PFSK-1 (cell line): Measurements from ENCODE around the gene LYRM1.

Experiments used
- FOXP2 ChIP-seq: optimal IDR thresholded peaks from 2 replicates; pipeline ENCODE3; 2011; ENCODE audit warnings: borderline replicate concordance, control low read depth, inconsistent platforms; ENCODE audit not compliant: insufficient read depth; ENCODE audit errors: extremely low read length, extremely low read depth
- POLR2AphosphoS5 ChIP-seq: IDR thresholded peaks from 2 replicates; pipeline ENCODE4 v1.6.1; 2012; ENCODE audit warnings: low read depth, mild to moderate bottlenecking, control low read depth, low read length, moderate library complexity
- REST ChIP-seq, 2 experiments: IDR thresholded peaks; 2 replicates each; pipeline versions ENCODE4 v1.6.1 to v1.8.0; 2011 to 2012; ENCODE audit warnings: low read depth in 2 of 2, low read length in 2 of 2, control low read depth in 1 of 2, inconsistent platforms in 1 of 2, mild to moderate bottlenecking in 1 of 2, moderate library complexity in 1 of 2; ENCODE audit not compliant: insufficient read depth in 1 of 2
- SIN3A ChIP-seq: IDR thresholded peaks from 2 replicates; pipeline ENCODE4 v1.6.1; 2012; ENCODE audit warnings: mild to moderate bottlenecking, low read length, moderate library complexity, borderline replicate concordance; ENCODE audit not compliant: insufficient read depth
- TAF1 ChIP-seq: IDR thresholded peaks from 2 replicates; pipeline ENCODE4 v1.6.1; 2012; ENCODE audit warnings: low read length, control low read depth, borderline replicate concordance; ENCODE audit not compliant: insufficient read depth

The LYRM1 gene

GRCh38 chr16:20886320-20886719 lies 14.3 kb upstream of the LYRM1 start:
- TF ChIP-seq FOXP2 (no peak), SIN3A (no peak), POLR2AphosphoS5 (no peak), REST (IDR thresholded peaks at IDR 0.05; ENCODE audit: insufficient read depth in 1 of 2, low read depth in 2 of 2, low read length in 2 of 2) (no peak), TAF1 (no peak)

- no peak for TF ChIP-seq TAF1
- TF ChIP-seq REST (IDR thresholded peaks at IDR 0.05; ENCODE audit: insufficient read depth in 1 of 2, low read depth in 2 of 2, low read length in 2 of 2), result no peak
- no peak for TF ChIP-seq SIN3A
- no peak for TF ChIP-seq FOXP2
- TF ChIP-seq POLR2AphosphoS5, result no peak
These were observed 13.4 kb upstream of the LYRM1 start for GRCh38 chr16:20887207-20887606.

GRCh38 chr16:20889625-20890275 lies 10.8 kb upstream of the LYRM1 start:
- TF ChIP-seq FOXP2, result no peak

GRCh38 chr16:20894388-20894787 lies 6.2 kb upstream of the LYRM1 start:
- TF ChIP-seq POLR2AphosphoS5 (no peak), REST (IDR thresholded peaks at IDR 0.05; ENCODE audit: insufficient read depth in 1 of 2, low read depth in 2 of 2, low read length in 2 of 2) (no peak), SIN3A (no peak), FOXP2 (no peak)

- no peak for TF ChIP-seq REST (IDR thresholded peaks at IDR 0.05; ENCODE audit: insufficient read depth in 1 of 2, low read depth in 2 of 2, low read length in 2 of 2)
- TF ChIP-seq TAF1, result no peak
- no peak for TF ChIP-seq POLR2AphosphoS5
- TF ChIP-seq SIN3A, result no peak
- TF ChIP-seq FOXP2, result no peak
These were observed 3.2 kb upstream of the LYRM1 start for GRCh38 chr16:20897253-20897897.
